Lower leg skin (tissue), 3 donors: ENCODE results near the gene CHRNA5.

ENCODE experiments used
- CTCF ChIP-seq, 3 donors: fragments of 450-650 bp; IDR thresholded peaks; one replicate each; pipeline ENCODE4 v1.5.1; 2016; ENCODE audit warnings: antibody characterized with exemption in 3 of 3, mild to moderate bottlenecking in 3 of 3, moderate library complexity in 2 of 3
- POLR2A ChIP-seq, 2 donors: fragments of 450-650 bp; IDR thresholded peaks; one replicate each; pipeline ENCODE4 v1.6.1; 2016 to 2017; ENCODE audit warnings: antibody characterized with exemption in 2 of 2, mild to moderate bottlenecking in 1 of 2, moderate library complexity in 1 of 2

- no peak for TF ChIP-seq CTCF (IDR thresholded peaks at IDR 0.05)
- TF ChIP-seq POLR2A (IDR thresholded peaks at IDR 0.05): no peak
Observed at GRCh38 chr15:78621810-78622402, 56.6 kb downstream of the CHRNA5 start.
